Endothelial cell of umbilical vein (primary cell): Measurements from ENCODE around the gene ZFPM1. TPM values are rescaled to one million over a fixed set of nuclear protein-coding genes. Genes with fewer than 3 reads are reported as not detected.

Experiments
- BruUV-seq: library from RNA; stranded (reverse); fragments of 400-500 nt; replicated peaks from 2 replicates; lab custom pipeline; 2021; lab: Mats Ljungman, UMichigan
- CTCF ChIA-PET: fragments of 300-600, 350-600 bp; sonication (Branson Sonifier 250); formaldehyde crosslinking; loops from one replicate; lab custom pipeline; 2021; ENCODE audit warnings: antibody characterized with exemption, inconsistent platforms; lab: Charles Lee
- POLR2A ChIA-PET: fragments of 300-600, 350-600 bp; sonication (Branson Sonifier 250); formaldehyde crosslinking; loops from one replicate; lab custom pipeline; 2021; ENCODE audit warnings: antibody characterized with exemption, inconsistent platforms; lab: Charles Lee
- DNase-seq: peaks from one replicate; pipeline ENCODE4 v3.0.0-alpha.2; 2011; ENCODE audit warnings: low read depth, low spot score
- FAIRE-seq: peaks from 2 replicates; lab custom pipeline; 2011; peaks lifted over from hg19 to GRCh38; lab: Jason Lieb, UNC
- H2AFZ ChIP-seq: 2 replicates; pipeline ENCODE4 v1.6.0; 2012; ENCODE audit warnings: low read depth, low read length, control low read depth, inconsistent platforms
- H3K27ac ChIP-seq: 2 replicates; pipeline ENCODE4 v1.5.1; 2011; ENCODE audit warnings: low read depth, mild to moderate bottlenecking, control low read depth, low read length, moderate library complexity; ENCODE audit not compliant: insufficient read depth
- H3K27me3 ChIP-seq, 2 experiments: 2 replicates each; pipeline versions ENCODE4 v1.6.0 to v1.6.1; 2011; ENCODE audit warnings: low read length in 2 of 2, mixed read lengths in 1 of 2; ENCODE audit not compliant: control insufficient read depth in 2 of 2, insufficient read depth in 2 of 2
- H3K36me3 ChIP-seq, 2 experiments: 2 replicates in 1 of 2; 3 replicates in 1 of 2; pipeline ENCODE4 v1.5.1; 2011; ENCODE audit warnings: low read length in 2 of 2, mild to moderate bottlenecking in 1 of 2, moderate library complexity in 1 of 2; ENCODE audit not compliant: control insufficient read depth in 2 of 2, insufficient read depth in 2 of 2; ENCODE audit errors: extremely low read depth in 1 of 2
- H3K4me1 ChIP-seq: 3 replicates; pipeline ENCODE4 v1.5.1; 2011; ENCODE audit warnings: mild to moderate bottlenecking, low read length; ENCODE audit not compliant: control insufficient read depth, insufficient read depth; ENCODE audit errors: extremely low read depth
- H3K4me2 ChIP-seq: 2 replicates; pipeline ENCODE4 v1.6.1; 2011; ENCODE audit warnings: low read length, control low read depth, mixed read lengths; ENCODE audit not compliant: insufficient read depth
- H3K4me3 ChIP-seq, 3 experiments: fragments of 200-600 bp in 1 of 3; sonication (generic), shearing (Covaris generic) in 1 of 3; replicated peaks in 1 of 3; 2 replicates each; pipeline ENCODE4 v1.5.1; 2011 to 2016; ENCODE audit warnings: control low read depth in 3 of 3, low read length in 3 of 3, mild to moderate bottlenecking in 2 of 3, inconsistent platforms in 1 of 3, low read depth in 1 of 3, moderate library complexity in 1 of 3; ENCODE audit not compliant: insufficient read depth in 1 of 3
- H3K79me2 ChIP-seq: 2 replicates; pipeline ENCODE4 v1.6.0; 2012; ENCODE audit warnings: low read length, inconsistent platforms; ENCODE audit not compliant: control insufficient read depth, insufficient read depth
- H3K9ac ChIP-seq: replicated peaks from 2 replicates; pipeline ENCODE3; 2011; ENCODE audit warnings: low read length, control low read depth; ENCODE audit not compliant: insufficient read depth; ENCODE audit errors: extremely low read depth
- H3K9me1 ChIP-seq: replicated peaks from 3 replicates; pipeline ENCODE4 v1.6.0; 2011; ENCODE audit warnings: mild to moderate bottlenecking, low read length; ENCODE audit not compliant: control insufficient read depth, insufficient read depth; ENCODE audit errors: extremely low read depth
- H3K9me3 ChIP-seq: replicated peaks from 2 replicates; pipeline ENCODE4 v1.5.1; 2012; ENCODE audit warnings: low read length, inconsistent platforms; ENCODE audit not compliant: control insufficient read depth, insufficient read depth
- H4K20me1 ChIP-seq: replicated peaks from 2 replicates; pipeline ENCODE3; 2011; ENCODE audit warnings: mild to moderate bottlenecking, low read length; ENCODE audit not compliant: control insufficient read depth, insufficient read depth; ENCODE audit errors: extremely low read depth
- EZH2 ChIP-seq: IDR thresholded peaks from 2 replicates; pipeline ENCODE4 v1.6.1; 2012; ENCODE audit warnings: borderline replicate concordance, low read depth, mild to moderate bottlenecking, moderate library complexity, low read length, inconsistent platforms; ENCODE audit not compliant: severe bottlenecking
- FOS ChIP-seq: IDR thresholded peaks from 2 replicates; pipeline ENCODE4 v1.6.1; 2011; ENCODE audit warnings: mild to moderate bottlenecking, low read length, moderate library complexity, borderline replicate concordance; ENCODE audit not compliant: insufficient read depth
- GATA2 ChIP-seq: IDR thresholded peaks from 2 replicates; pipeline ENCODE4 v1.7.0; 2011; ENCODE audit warnings: low read depth, mild to moderate bottlenecking, moderate library complexity, mixed read lengths, low read length; ENCODE audit not compliant: insufficient read length, insufficient read depth
- JUN ChIP-seq: IDR thresholded peaks from 2 replicates; pipeline ENCODE4 v1.6.1; 2011; ENCODE audit warnings: borderline replicate concordance, low read depth; ENCODE audit not compliant: insufficient read length, insufficient read depth
- MYC ChIP-seq: IDR thresholded peaks from one replicate; pipeline ENCODE4 v1.6.1; 2011; ENCODE audit warnings: mild to moderate bottlenecking, low read depth, low read length
- POLR2A ChIP-seq: IDR thresholded peaks from 2 replicates; pipeline ENCODE4 v1.6.1; 2012; ENCODE audit warnings: low read depth, mild to moderate bottlenecking, control low read depth, low read length
- POLR2AphosphoS5 ChIP-seq: IDR thresholded peaks from 2 replicates; pipeline ENCODE4 v1.6.1; 2012; ENCODE audit warnings: low read depth, mild to moderate bottlenecking, control low read depth, low read length, moderate library complexity; ENCODE audit not compliant: insufficient read depth
- dilution Hi-C: fragments of 300-500 bp; cut with MboI; formaldehyde crosslinking; loops from one replicate; pipeline ENCODE4 v1.15.0; 2019; ENCODE audit warnings: low sequenced_read_pairs; ENCODE audit not compliant: extremely low pct_ligation_motif_present
- intact Hi-C: fragments of 100-400 bp; cut with micrococcal nuclease; formaldehyde crosslinking; loops from one replicate; pipeline ENCODE4 v1.10.0; 2022
- polyA plus RNA-seq, 4 experiments: library from polyadenylated mRNA; depleted of rRNA in 3 of 4; stranded (reverse) in 3 of 4; unstranded in 1 of 4; fragments of >200 nt; gene quantifications; 2 replicates each; pipeline versions ENCODE4 v1.2.1 to v1.2.3, GENCODE V29; 2011 to 2012; ENCODE audit warnings: missing spikeins in 1 of 4
- total RNA-seq: library from RNA; stranded (reverse); gene quantifications from 2 replicates; pipeline ENCODE4 v1.2.3, GENCODE V29; 2021
- TF ChIP-seq, protein P1 (sequence below): IDR thresholded peaks from 2 replicates; pipeline ENCODE4 v1.6.1; 2011; ENCODE audit not compliant: insufficient read depth, insufficient read length
- TF ChIP-seq, protein P2 (sequence below), 2 donors: IDR thresholded peaks; 1 replicate in 1 of 2; 2 replicates in 1 of 2; pipeline ENCODE4 v1.5.1; 2011; ENCODE audit warnings: low read length in 2 of 2, mild to moderate bottlenecking in 2 of 2, moderate library complexity in 2 of 2, control low read depth in 1 of 2, inconsistent platforms in 1 of 2, low read depth in 1 of 2; ENCODE audit not compliant: insufficient read depth in 1 of 2; ENCODE audit errors: extremely low read depth in 1 of 2

Gene ZFPM1
- total and polyA plus RNA-seq, 2 donors (not counting 3 experiments of a cell fraction or from before 2014, with no cell fraction given) = 0.37 to 7.5 TPM

DNA sequence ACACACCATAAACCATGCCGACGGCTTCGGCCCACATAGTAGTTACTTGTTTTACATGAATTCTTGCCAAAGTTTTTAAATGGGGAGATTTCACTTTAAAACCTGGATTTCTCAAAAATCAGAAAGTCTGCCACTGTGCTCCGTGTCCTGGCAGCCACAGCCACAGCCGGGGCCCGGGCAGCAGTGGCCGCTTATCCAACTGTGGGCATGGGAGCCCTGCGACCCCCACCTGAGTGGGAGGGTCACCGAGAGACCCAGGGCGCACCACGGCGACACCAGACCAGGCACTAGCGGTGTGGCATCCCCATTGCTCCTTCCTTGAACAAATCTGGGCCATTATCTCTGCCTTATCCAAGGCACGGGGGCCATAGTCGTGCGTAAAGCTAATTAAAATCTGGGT, 40.3 kb upstream of the ZFPM1 start:
- DNase-seq (no peak), FAIRE-seq (no peak)
- no peak overlapping the region for H2AFZ ChIP-seq
- no TSS peak for BruUV-seq
- H3K9me1 ChIP-seq = no peaks in the 10 kb centered on the region
- TF ChIP-seq FOS (no peak), GATA2 (no peak), POLR2A (no peak), JUN (no peak), POLR2AphosphoS5 (no peak), EZH2 (no peak), MYC (no peak)
- TF ChIP-seq, protein P1, sequence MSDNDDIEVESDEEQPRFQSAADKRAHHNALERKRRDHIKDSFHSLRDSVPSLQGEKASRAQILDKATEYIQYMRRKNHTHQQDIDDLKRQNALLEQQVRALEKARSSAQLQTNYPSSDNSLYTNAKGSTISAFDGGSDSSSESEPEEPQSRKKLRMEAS = no peak
- TF ChIP-seq, protein P2, sequence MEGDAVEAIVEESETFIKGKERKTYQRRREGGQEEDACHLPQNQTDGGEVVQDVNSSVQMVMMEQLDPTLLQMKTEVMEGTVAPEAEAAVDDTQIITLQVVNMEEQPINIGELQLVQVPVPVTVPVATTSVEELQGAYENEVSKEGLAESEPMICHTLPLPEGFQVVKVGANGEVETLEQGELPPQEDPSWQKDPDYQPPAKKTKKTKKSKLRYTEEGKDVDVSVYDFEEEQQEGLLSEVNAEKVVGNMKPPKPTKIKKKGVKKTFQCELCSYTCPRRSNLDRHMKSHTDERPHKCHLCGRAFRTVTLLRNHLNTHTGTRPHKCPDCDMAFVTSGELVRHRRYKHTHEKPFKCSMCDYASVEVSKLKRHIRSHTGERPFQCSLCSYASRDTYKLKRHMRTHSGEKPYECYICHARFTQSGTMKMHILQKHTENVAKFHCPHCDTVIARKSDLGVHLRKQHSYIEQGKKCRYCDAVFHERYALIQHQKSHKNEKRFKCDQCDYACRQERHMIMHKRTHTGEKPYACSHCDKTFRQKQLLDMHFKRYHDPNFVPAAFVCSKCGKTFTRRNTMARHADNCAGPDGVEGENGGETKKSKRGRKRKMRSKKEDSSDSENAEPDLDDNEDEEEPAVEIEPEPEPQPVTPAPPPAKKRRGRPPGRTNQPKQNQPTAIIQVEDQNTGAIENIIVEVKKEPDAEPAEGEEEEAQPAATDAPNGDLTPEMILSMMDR (IDR thresholded peaks at IDR 0.05; ENCODE audit: extremely low read depth in 1 of 2, insufficient read depth in 1 of 2, low read depth in 1 of 2, low read length in 2 of 2) = no peak
- H3K27ac ChIP-seq = no peak overlapping the region
- no peaks in the 10 kb centered on the region for H3K9me3 ChIP-seq
- dilution Hi-C loops (no loop called here), intact Hi-C loops (no loop called here)
- H3K9ac ChIP-seq = no peak overlapping the region
- no peaks in the 10 kb centered on the region for H3K79me2 ChIP-seq
- ChIA-PET CTCF (no interaction called here), POLR2A (no interaction called here)
- H3K4me3 ChIP-seq = no peak overlapping the region
- no peaks in the 10 kb centered on the region for H3K27me3 ChIP-seq
- no peak overlapping the region for H3K4me2 ChIP-seq
- no peaks in the 10 kb centered on the region for H4K20me1 ChIP-seq
- no peaks in the 10 kb centered on the region for H3K36me3 ChIP-seq
- H3K4me1 ChIP-seq = no peaks in the 10 kb centered on the region
